GM19035 (cell line): ENCODE results near the gene NAA35.
"Not testable (repeated sequence)": the region's sequence is repeated elsewhere in the genome, so short reads cannot be mapped to it uniquely, and the experiment has no call there.

ENCODE experiments used
- ATAC-seq: cut with Tn5 transposase; IDR thresholded peaks from one replicate; pipeline ENCODE4 v1.9.1; 2021; ENCODE audit not compliant: unreplicated experiment

The NAA35 gene

DNA sequence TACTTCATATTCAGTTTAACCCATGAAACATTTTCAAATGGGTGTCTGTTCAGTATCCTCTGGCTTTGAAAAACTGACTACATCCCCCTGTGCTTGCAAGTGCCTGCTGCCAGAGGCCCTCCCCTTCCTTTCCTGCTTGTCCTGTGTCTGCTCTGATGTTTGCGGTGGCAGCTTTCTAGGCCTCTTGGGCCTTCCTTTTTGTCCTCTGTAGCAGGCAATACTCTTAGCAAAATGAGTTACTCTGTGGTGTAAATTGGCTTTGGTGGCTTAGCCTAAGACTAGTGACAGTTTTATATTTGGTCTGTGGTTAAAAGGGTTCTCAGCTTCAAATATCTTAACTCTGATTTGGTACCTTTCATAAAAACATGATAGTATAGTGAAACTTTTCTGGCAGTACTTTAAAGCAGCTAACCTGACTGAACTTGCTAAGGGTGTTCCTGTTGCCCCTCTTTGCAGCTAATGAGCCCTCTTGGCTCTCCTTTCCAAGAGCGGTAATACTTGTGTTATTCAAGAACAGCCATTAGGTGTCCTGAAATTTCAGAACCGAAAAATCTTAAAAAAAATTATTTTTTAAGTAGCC, 81.8 kb downstream of the NAA35 start:
- no peak for ATAC-seq

GRCh38 chr9:86027767-86028166, 86.8 kb downstream of the NAA35 start:
- no peak for ATAC-seq

GRCh38 chr9:86034863-86035734, 94.2 kb downstream of the NAA35 start:
- ATAC-seq, result no peak

GRCh38 chr9:86035827-86036440, 95.0 kb downstream of the NAA35 start:
- no peak for ATAC-seq

DNA sequence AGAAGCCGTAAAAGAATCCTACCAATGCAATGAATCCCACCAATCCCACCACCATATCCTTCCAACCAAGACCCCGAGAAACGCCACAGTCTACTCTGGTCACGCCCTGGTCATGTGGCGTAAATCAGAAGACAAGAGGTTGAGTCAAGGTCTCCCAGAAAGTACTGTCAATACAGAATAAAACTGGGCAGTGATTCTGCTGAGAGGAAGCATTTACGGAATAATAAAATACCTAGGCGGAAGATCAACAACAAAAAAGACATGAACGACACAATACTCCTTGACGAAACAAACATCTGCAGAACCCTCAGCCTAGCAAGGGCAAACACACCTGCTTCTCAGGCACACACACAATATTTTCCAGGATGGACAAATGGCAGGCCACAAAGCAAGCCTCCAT, 95.6 kb downstream of the NAA35 start:
- ATAC-seq, result no peak

DNA sequence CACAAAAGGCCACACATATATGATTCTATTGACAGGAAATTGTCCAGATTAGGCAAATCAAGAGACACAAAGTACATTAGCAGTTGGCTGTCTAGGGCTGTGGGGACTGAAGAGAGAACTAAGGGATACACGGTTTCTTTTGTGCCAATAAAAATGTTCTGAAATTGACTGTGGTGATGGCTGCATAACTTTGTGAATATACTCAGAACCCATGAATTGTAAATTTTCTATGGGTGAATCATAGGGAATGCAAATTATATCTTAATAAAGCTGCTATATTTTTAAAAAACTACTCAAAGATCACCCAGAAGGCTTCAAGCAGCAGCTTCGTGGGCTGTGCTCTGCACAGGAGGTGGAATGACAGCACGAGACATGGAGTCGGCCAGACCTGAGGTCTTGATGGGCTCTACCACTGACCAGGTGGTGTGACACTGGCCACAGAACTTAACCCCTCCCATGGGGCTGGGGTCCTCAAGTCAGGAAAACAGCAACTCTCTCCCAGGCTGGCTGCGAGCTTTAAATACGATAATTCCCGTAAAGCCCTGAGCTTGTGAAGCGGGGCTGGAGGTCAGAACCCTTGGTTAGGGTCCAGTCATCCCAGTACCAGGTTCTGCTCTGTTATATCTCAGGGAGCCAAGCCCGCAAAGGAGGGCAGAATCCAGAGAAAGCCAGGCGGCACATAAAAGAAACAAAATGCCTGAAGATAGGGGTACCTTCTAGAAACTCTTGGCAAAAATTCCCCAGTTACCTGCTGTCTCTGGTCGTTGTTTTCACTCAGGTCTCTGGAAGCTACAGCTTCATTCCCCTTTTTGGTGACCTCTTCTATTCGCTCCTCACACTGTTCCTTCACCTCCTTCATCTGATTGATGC, 99.3 kb downstream of the NAA35 start:
- ATAC-seq, result no peak

DNA sequence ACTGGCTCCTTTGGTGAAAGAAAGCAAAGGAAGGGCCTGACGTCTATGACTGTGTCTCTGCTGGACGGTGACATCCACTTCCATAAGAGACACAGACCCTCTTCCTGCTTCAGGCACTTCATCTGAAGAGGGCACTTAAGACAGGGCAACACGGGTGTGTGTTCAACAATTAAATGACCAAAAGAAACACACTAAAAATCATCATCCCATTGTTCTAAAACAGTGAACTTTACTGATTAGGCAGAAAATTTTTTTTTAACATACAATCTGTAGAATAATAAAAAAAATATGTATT, 99.9 kb downstream of the NAA35 start:
- ATAC-seq, result no peak

DNA sequence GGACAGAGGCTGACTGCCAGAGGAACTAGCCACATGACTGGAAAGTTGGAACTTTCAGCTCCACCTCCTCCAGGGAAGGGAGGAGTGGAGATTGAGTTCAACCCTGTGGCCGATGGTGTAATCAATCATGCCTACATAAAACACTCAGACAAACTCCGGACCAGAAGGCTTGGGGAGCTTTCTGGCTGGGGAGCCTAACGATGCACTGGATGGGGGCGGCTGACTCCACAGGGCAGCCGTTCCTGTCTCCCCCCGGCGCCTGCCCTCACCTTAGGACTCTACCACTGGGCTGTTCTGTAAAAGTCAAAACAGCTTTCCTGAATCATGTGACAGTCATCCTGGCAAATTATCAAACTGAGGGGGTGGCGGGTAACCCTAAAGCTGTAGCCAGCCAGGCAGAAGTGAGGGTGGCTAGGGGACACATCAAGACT, 100.4 kb downstream of the NAA35 start:
- no peak for ATAC-seq

GRCh38 chr9:86042199-86042978, 101.4 kb downstream of the NAA35 start:
- ATAC-seq, result no peak

DNA sequence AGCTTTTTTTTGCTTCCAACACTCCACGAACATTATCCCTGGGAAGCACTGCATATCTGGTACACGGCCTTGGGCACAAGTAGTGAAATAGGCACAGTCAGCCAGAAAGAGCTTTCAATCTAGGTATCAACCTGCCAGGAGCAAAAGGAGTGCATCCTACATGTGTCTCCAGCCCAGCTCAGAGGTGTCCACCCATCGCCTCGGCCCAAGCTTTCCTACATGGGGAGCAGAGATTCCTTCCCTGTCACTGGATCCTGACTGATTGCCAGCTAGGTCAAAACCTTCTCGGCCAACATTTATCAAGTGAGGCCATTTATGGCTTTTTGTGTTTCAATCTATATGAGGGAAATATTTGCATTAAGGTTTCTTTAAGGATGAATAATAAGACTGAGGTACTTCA, 102.6 kb downstream of the NAA35 start:
- ATAC-seq, result no peak

- ATAC-seq, result no peak
Observed at GRCh38 chr9:86043999-86044398, 103.1 kb downstream of the NAA35 start.

DNA sequence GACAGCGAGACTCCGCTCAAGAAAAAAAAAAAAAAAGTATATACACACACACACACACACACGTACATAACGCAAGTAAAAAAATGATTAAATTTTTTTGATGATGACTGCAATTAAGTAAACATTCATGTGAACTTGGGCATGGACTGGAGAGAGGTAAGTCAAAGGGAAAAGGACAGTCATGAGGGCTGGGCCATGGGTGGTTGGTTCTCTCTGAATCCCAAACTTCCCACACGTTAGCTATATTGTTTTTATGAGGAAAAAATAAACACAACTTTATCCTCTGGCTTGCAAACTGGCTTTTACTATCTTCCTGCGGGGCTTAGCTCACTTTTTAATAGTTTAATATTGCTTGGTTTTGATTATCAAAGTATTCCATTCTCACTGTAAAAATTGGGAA, 104.7 kb downstream of the NAA35 start:
- ATAC-seq, result no peak

DNA sequence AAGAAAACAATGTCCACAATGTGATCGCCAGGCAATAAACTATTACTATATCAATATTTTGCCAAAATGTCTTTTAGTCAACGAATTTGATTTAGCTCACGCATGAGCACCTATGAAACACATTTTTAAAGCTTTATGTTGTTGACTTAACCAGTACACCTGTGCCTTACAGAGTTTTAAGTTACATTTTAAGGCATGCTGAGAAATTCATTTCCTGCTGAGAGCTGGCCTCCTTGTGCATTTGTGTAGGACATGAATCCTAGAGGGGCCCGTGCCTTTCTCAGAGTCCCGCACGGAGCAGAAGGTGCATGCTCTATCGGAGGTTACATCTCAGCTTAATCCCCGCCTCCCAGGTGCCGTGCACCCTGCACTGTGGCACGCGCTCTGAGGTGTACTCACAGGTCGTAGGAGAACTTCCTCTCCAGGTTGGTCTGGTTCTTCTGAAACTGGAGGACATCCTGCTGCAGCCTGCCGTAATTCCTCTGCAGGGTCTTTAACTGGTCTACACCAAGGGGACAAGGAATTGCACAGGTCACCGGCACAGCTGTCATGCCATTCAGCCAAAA, 105.2 kb downstream of the NAA35 start:
- no peak for ATAC-seq

- ATAC-seq, result no peak
Observed at GRCh38 chr9:86046930-86047341, 106.0 kb downstream of the NAA35 start.

GRCh38 chr9:86047361-86047760, 106.4 kb downstream of the NAA35 start:
- no peak for ATAC-seq

- ATAC-seq, result not testable (repeated sequence)
Observed at GRCh38 chr9:86048018-86048742, 107.2 kb downstream of the NAA35 start.

GRCh38 chr9:86052556-86053468, 111.9 kb downstream of the NAA35 start:
- no peak for ATAC-seq

GRCh38 chr9:86054695-86055094, 113.7 kb downstream of the NAA35 start:
- ATAC-seq, result no peak

DNA sequence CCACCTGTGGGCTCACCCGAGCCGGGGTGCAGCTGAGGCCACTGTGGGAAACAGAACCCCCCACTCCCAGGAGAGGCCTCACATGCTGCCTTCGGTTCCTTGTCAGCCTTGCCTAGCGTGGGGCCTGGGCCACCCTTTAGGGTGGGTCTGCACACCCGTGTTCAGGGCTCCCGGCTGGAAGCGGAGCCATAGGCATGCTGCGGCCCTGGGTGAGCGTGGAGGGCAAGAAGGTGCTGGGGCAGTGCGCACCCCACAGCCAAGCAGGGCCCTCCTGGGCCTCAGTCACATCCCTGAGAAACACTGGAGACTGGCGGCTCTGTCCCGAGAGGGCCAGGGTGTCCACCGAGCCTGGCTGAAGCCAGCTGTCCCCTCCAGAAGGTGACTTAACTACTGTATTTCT, 116.5 kb downstream of the NAA35 start:
- no peak for ATAC-seq
